AG04449 (cell line): Measurements from ENCODE around the gene ECM2.

ENCODE experiments used
- CTCF ChIA-PET: fragments of 350-600 bp; formaldehyde crosslinking; extraction: SDS; loops from one replicate; lab custom pipeline; 2021; ENCODE audit warnings: antibody characterized with exemption; lab: Yijun Ruan, JAX
- POLR2A ChIA-PET: fragments of 400-600, 350-600 bp; formaldehyde crosslinking; extraction: SDS; loops from one replicate; lab custom pipeline; 2020; ENCODE audit warnings: antibody characterized with exemption, inconsistent platforms; lab: Yijun Ruan, JAX
- DNase-seq: peaks from one replicate; pipeline ENCODE4 v3.0.0-alpha.2; 2010; ENCODE audit warnings: low read depth, low spot score
- H3K4me3 ChIP-seq: 2 replicates; pipeline ENCODE4 v1.5.1; 2011; ENCODE audit warnings: low read depth, mild to moderate bottlenecking, control low read depth, low read length
- TF ChIP-seq, protein P1 (sequence below): IDR thresholded peaks from one replicate; pipeline ENCODE4 v1.5.1; 2011; ENCODE audit warnings: mild to moderate bottlenecking, moderate library complexity, low read length, control low read depth, inconsistent platforms; ENCODE audit not compliant: insufficient read depth; ENCODE audit errors: missing control alignments

ECM2 gene

DNA sequence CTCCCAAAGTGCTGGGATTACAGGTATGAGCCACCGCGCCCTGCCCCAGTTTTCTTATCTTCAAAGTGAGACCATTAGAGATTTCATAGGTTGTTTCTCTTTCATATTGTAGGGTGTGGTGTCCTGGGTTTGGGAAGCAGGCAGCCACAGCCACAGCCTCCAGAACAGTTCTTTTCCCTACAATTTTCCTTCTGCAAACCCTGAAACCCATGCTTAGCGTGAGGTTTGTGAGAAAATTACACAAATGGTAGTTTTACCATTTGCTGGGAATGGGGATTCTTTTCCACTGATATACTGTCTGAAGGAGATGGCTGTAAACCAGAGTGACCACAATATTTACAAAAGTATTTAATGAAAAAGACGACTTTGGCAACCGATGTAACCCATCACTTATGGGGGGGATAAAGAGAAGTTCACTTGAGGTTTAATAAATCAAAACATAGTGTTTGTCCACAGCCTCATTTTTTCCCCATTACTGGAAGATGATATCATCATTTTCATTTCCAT lies 26.7 kb upstream of the ECM2 start:
- ChIA-PET CTCF (interaction anchor here (1.3 kb wide), 1 partner anchor 11 kb away, joined by 3 read pairs; no protein-coding TSS in a partner anchor), POLR2A (no interaction called here)
- no peak overlapping the region for H3K4me3 ChIP-seq
- DNase-seq: no peak
- TF ChIP-seq, protein P1, sequence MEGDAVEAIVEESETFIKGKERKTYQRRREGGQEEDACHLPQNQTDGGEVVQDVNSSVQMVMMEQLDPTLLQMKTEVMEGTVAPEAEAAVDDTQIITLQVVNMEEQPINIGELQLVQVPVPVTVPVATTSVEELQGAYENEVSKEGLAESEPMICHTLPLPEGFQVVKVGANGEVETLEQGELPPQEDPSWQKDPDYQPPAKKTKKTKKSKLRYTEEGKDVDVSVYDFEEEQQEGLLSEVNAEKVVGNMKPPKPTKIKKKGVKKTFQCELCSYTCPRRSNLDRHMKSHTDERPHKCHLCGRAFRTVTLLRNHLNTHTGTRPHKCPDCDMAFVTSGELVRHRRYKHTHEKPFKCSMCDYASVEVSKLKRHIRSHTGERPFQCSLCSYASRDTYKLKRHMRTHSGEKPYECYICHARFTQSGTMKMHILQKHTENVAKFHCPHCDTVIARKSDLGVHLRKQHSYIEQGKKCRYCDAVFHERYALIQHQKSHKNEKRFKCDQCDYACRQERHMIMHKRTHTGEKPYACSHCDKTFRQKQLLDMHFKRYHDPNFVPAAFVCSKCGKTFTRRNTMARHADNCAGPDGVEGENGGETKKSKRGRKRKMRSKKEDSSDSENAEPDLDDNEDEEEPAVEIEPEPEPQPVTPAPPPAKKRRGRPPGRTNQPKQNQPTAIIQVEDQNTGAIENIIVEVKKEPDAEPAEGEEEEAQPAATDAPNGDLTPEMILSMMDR: no peak

DNA sequence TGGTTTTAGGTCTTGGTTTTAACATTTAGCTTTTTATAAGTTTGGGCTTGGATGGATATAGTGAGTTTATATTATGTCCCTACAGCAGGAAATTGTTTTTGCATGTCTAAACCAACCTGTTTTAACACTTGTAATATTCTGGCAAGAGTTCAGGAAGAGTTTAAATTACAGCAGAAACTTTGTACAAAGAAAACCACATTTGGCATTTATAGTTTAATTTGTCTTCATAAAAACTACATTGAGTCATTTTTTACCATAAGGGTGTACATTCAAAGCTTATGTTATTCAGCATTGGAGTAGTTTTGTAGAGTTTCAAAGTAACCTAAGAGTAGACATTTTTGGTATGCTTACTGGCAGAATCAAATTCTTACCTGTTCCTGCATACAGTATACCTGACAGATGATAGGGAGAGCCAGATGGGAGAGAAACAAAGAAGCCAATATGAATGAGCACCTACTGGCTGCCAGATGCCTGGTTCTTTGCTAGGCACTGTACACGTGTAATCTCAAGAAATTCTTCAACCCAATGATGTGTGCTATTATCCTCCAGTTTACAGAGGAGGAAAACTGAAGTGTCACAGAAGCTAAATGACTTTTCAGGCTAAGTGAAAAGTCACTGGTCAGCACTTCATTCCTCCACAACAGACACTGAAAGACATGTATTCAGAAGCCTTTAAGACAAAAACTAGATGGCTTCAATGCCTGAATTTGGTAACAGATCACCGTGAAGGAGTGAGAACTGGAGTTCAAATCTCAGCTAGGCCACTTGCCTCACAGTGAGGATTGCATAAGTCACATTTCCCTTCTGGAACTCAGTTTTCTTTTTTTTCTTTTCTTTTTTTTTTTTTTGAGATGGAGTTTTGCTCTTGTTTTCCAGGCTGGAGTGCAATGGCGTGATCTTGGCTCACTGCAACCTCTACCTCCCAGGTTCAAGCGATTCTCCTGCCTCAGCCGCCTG lies 25.9 kb upstream of the ECM2 start:
- ChIA-PET CTCF (interaction anchor here (1.0 to 1.3 kb wide), 2 partner anchors 10 to 13 kb away, joined by 3 read pairs; no protein-coding TSS in a partner anchor), POLR2A (no interaction called here)
- H3K4me3 ChIP-seq: no peak overlapping the region
- TF ChIP-seq, protein P1: no peak
- DNase-seq: no peak

DNA sequence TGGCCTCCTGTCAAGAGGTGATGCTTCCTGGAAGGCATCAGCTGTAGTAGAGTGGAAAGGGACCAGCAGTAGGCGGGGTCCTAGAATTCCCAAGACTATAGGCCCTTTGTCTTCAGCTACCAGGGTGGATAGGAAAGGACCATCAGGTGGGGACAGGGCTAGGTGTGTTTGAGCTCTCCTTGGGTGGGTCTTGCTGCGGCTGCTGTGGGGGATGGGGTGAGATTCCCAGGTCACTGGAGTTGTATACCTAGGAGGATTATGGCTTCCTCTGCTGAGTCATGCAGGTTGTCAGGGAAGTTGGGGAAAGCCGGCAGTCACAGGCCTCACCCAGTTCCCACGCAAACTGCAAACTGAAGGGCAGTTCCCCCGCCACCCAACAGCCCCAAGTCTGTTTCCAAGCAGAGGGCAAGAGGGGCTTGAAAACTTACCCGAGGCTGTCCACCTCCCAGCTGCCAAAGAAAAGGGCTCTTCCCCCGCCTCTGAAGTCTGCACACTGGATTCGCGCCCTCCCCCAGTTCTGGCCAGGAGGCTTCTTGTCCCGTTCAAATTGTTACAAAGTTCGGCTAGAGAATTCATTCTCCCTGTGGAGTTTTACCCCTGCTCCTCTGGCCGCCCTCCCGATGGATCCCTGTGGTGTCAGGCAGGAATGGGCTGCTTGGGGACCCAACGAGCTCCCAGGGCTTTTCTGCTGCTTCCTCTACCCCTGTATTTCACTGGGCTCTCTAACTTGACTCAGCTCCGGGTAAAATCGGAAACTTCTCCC lies 23.0 kb upstream of the ECM2 start:
- no peak overlapping the region for H3K4me3 ChIP-seq
- TF ChIP-seq, protein P1: no peak
- DNase-seq: no peak
- ChIA-PET CTCF (no interaction called here), POLR2A (no interaction called here)

DNA sequence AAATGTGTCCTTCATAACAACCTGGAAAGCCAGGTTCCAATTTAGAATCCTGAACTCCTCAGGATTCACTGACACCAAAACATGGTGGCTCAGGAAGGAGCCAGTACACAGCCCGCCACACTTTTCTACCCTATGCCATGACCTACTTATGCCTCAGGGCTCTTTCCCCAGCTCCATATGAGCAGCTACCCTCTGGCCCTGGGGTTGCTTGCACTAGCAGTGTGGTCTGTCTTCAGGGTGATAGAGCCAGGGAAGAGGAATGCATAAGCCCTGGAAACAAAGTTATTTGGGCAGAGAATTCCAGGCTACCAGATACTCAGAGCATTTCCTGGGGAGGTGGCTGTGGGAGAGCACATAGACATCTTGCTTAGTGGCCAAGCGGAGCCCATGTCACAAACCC lies 15.0 kb upstream of the ECM2 start:
- POLR2A ChIA-PET: no interaction called here
- no peak for DNase-seq
- TF ChIP-seq, protein P1: no peak
- CTCF ChIA-PET: interaction anchor here (1.0 kb wide), 1 partner anchor 11 kb away, joined by 3 read pairs; no protein-coding TSS in a partner anchor
- H3K4me3 ChIP-seq: no peak overlapping the region

DNA sequence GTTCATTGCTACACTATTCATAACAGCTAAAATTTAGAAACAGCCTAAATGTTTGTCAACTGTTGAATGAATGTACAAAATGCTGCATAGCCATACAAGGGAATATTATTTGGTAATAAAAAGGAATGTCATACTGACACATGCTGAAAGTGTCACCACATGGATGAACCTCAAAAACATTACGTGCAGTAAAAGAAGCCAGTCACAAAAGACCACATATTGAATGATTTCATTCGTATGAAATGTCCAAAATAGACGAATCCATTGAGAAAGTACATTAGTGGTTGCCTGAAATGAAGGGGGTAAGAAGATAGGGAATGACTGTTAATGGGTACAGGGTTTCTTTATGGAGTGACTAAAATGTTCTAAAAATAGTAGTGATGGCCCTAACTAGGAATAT lies 11.6 kb upstream of the ECM2 start:
- POLR2A ChIA-PET: no interaction called here
- TF ChIP-seq, protein P1: no peak
- DNase-seq: no peak
- CTCF ChIA-PET: interaction anchor here (1.7 kb wide), 1 partner anchor 13 kb away, joined by 5 read pairs; no protein-coding TSS in a partner anchor
- no peak overlapping the region for H3K4me3 ChIP-seq

DNA sequence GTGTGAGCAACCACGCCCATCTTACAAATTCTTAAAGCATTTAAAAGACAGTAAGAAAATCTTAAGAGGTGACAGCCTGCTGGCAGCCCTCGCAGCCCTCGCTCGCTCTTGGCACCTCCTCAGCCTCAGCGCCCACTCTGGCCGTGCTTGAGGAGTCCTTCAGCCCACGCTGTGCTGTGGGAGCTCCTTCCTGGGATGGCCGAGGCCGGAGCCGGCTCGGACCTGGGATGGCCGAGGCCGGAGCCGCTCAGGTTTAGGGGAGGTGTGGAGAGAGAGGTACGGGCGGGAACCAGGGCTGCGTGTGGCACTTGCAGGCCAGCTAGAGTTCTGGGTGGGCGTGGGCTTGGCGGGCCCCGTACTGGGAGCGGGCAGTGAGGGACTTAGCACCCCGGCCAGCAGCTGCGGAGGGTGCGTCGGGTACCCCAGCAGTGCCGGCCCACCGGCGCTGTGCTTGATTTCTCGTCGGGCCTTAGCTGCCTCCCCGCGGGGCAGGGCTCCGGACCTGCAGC lies 9.3 kb upstream of the ECM2 start:
- CTCF ChIA-PET: no interaction called here
- TF ChIP-seq, protein P1: no peak
- no peak overlapping the region for H3K4me3 ChIP-seq
- DNase-seq: no peak
- POLR2A ChIA-PET: no interaction called here
